GM18861 (cell line): ENCODE data around the gene GNG12.

Experiments used
- ATAC-seq: cut with Tn5 transposase; IDR thresholded peaks from one replicate; pipeline ENCODE4 v1.9.1; 2021; ENCODE audit not compliant: unreplicated experiment

GNG12 gene

GRCh38 chr1:67713057-67713846, 120.0 kb downstream of the GNG12 start:
- no peak for ATAC-seq

GRCh38 chr1:67711855-67712212, 121.4 kb downstream of the GNG12 start:
- no peak for ATAC-seq

- no peak for ATAC-seq
Observed at GRCh38 chr1:67711158-67711854, 122.0 kb downstream of the GNG12 start.

- ATAC-seq, result no peak
Observed at GRCh38 chr1:67710417-67710816, 122.8 kb downstream of the GNG12 start.

GRCh38 chr1:67708606-67709005, 124.7 kb downstream of the GNG12 start:
- ATAC-seq, result no peak

- no peak for ATAC-seq
Observed at GRCh38 chr1:67705735-67706453, 127.4 kb downstream of the GNG12 start.

- no peak for ATAC-seq
Observed at GRCh38 chr1:67704351-67704750, 128.9 kb downstream of the GNG12 start.

GRCh38 chr1:67701876-67702275, 131.4 kb downstream of the GNG12 start:
- no peak for ATAC-seq

- ATAC-seq, result no peak
Observed at GRCh38 chr1:67700692-67701410, 132.4 kb downstream of the GNG12 start.

GRCh38 chr1:67700220-67700619, 133.0 kb downstream of the GNG12 start:
- no peak for ATAC-seq

GRCh38 chr1:67696708-67697107, 136.6 kb downstream of the GNG12 start:
- ATAC-seq, result no peak

- ATAC-seq, result no peak
Observed at GRCh38 chr1:67695963-67696362, 137.3 kb downstream of the GNG12 start.

- no peak for ATAC-seq
Observed at GRCh38 chr1:67691712-67692111, 141.6 kb downstream of the GNG12 start.

GRCh38 chr1:67690411-67690810, 142.9 kb downstream of the GNG12 start:
- no peak for ATAC-seq

- ATAC-seq, result no peak
Observed at GRCh38 chr1:67690018-67690363, 143.3 kb downstream of the GNG12 start.

GRCh38 chr1:67689267-67690017, 143.8 kb downstream of the GNG12 start:
- no peak for ATAC-seq

GRCh38 chr1:67688526-67689219, 144.6 kb downstream of the GNG12 start:
- ATAC-seq, result no peak

- ATAC-seq, result no peak
Observed at GRCh38 chr1:67687649-67688048, 145.6 kb downstream of the GNG12 start.

GRCh38 chr1:67687198-67687545, 146.1 kb downstream of the GNG12 start:
- no peak for ATAC-seq
